Midbrain (tissue), 1 donor: ENCODE measurements around the gene AGBL4.
A peak's percentile ranks its signal among the peaks of the same experiment; 100 is the strongest.

Source experiments
- DNase-seq: peaks from one replicate; lab custom pipeline; 2025; lab: John Stamatoyannopoulos, UW

Gene AGBL4

DNA sequence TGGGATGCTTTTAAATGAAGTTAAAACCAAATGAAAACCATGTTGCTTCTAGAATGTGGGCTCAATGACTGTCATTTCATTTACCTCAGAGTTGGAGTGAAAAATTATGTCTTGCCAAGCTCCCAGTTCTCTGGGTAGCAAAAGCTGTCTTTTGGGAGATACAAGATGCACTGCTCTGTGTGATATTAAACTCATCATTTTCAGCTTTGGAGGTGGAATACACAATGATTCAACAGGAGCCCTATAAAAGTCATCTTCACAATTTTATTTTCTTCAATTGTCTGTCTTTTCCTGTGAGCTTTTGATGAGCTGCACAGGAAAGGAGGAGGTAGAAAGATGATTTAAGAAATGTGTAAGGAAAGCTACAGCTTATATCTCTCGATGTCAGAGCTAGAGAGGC, 1431.4 kb downstream of the AGBL4 start:
- DNase-seq: no peak

DNA sequence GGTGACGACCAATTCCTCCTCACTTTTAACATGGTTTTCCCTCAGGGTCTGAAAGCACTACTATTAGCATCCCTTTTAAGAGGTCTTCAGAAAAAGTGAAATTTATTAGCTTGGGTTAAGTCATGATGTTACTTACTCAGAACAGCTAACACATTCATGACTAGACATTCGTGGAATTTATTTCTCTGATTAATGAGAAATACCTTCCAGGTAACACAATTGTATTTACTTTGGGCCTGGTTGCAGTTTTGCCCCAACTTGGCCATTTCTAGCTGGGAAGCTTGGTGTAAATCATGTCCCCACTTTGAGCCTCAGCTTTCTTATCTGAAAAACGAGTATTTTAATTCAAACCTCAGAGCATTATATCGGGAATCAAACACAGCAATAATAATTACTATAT, 1432.6 kb downstream of the AGBL4 start:
- no peak for DNase-seq

DNA sequence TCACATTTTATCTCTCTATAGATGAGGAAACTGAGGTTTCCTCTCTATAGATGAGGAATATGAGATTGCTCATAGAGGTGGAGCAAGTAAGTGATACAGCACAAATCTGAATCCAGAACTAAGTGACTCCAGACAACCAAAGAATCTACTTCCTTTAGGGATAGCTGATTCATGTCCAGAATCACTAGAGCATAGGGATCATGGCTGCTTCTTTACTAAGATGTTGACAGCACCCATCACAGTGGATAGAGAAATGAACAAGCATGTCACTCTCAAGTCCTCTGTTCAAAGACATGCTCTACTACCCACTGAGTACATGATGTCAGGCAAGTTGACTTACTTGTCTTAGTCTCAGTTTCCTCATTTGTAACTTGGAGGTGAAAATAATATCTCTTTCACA, 1435.7 kb downstream of the AGBL4 start:
- DNase-seq: no peak

DNA sequence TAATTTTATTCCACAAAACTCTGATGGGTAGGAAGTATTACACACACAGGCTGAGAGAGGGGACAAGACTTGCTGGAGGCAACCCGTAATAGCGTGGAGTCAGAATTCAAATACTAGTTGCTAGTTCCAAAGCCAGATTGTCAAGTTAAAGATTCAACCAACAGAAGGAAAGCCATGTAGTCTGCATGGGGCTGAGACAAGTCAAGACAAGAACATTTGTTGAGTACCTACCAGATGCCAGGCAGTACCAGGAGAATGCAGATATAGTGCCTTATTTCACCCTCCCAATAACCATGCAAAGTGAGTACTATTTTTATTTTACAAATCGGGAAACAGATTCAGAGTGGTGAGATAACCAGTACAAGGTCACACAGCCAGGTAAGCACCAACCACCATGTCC, 1441.3 kb downstream of the AGBL4 start:
- no peak for DNase-seq

DNA sequence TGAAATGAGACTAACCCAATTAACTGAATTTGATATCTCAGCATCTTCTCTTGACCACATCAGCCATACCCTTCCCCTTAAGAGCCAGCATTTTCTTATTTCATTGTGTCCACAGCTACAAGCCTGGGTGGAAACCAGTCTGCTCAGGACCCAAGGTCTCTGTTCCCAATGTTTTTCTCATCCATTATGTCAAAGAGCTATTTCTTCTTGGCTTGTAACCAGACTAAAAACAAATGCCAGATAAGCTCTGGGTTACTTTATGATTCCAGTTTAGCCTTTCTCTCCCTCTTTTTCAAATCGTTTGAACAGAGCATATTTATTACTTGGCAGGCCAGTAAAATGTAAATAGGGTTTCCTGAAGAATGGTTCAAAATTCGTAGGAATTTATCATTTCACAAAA, 1442.5 kb downstream of the AGBL4 start:
- DNase-seq: no peak

DNA sequence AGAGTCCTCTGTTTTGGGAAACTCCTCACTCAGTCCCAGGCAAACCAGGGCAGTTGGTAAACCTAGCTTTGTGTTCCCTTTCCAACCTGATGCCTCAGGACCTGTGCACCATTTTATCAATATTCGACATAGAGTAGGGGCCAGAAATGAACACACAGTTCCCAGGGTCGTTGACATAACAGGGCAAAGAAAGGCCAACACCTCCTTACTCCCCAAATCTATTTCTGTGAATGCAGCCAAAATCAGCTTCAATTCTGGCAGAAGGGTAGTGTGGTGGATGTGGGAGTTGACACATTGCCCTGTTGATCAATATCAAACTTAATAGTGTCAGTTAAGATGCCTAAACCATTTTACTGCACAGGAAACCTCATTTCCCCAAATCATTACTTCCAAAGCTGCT, 1447.2 kb downstream of the AGBL4 start:
- no peak for DNase-seq

DNA sequence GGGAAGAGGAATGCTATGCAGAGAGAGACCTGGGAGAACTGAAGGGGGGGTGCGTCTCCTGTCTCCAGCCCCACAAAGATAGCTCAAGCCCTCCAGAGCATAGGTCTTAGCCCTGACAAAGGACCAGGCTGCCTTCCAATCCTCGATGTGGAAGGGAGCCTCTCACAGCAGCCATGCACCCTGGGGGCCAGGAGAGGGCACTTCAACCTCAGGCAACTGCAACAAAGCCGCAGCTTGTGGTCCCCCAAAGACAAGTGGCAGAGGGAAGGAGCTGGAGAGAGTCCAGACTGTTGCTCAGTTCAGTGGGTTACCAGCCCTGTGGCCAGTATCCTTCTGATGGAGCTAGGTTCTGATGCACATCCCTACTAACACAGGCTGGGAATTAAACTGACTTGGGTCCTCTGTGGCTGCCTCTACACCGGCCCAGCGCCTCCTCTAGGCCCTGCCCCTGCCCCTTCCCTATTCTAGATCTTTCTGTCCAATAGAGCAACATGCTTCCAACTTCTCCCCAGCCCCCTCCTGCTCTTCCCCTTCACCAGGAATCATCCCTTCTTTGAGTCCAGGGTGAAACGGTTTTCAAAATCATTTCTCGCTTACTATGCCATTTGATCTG, 1451.0 kb downstream of the AGBL4 start:
- DNase-seq: peak; percentile 83

DNA sequence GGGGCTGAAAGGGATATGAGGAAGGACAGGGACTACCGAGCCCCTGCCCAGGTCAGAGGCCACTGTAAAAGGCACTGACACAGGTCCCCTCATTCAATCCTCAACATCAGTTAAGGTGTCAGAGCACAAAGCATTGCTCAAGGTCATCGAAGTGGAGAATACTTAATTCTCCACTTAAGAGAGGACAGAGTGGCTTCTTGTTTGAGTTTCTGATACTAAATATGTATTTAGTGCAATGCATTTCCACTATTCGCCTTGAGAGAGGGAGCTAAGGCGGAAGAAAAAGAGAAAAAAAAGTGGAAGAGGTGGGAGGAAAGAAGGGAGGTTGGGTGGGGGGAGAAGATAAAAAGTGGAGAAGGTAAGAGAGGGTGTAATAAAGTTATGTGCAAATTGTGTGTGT, 1451.6 kb downstream of the AGBL4 start:
- no peak for DNase-seq

DNA sequence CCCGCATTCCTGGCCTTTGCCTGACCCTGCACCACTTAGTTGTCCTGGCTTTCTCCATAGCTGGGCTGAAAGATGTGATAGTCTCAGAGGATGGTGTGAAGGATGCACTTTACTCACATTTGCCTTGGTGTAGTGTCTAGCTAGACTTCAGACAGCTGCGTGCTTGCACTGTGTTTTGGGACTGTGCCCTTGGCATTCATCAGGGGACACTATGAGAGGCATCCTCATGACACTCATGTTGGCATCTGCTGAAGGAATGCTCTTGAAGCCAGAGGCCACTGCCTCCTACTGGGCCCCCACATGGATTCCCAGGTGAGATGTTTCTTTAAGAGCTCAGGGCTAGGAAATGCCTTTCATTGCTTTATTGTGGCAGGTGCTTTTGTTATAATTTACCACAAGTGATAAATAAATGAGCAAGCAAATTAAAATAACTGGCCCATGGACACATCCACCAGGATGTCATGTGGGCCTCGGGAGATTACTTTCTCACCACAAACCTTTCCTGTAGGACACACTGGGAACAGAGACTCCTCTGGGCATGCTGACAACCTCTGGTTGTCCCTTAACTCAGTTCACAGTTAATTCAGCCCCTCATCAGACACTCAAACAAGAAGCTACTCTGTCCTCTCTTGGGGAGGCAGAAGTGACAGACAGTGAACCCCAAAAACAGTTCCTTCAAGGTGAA, 1452.3 kb downstream of the AGBL4 start:
- no peak for DNase-seq

DNA sequence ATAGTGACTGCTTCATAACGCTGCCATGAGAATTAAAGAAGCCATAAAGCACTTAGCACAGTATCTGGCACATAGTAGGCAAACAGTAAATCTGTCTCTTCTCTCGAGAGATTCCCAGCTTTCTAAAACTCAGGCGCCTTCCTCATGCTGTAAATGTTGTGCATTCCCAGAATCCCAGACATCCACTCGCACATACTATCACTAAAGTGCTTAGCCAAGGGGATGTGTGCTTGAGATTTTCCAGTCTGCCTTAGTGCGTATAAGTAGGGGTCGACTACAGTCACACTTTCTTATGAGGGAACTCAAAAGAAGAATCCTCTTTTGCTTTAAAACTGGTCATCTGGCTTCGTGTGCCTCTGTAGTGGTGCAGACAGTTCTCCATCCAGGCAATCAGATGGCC, 1453.2 kb downstream of the AGBL4 start:
- DNase-seq: no peak

DNA sequence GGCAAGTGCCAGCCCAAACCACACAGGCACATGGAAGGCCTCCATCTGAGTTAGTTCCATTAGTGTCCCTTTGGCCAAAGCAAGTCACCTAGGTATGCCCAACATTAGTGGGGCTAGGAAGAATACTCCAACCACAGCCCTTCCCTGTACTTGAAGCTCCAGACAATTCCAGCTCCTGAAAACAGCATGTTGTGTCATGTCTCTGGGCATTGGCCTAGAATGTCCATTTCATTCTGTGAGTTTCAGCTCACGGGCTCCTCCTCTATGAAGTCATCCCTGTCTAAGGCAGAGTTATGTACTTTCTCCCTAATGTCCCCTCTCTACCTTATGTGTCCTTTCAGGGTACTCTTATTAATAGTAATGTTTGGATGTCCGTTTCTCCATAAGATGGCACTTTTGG, 1455.3 kb downstream of the AGBL4 start:
- no peak for DNase-seq

DNA sequence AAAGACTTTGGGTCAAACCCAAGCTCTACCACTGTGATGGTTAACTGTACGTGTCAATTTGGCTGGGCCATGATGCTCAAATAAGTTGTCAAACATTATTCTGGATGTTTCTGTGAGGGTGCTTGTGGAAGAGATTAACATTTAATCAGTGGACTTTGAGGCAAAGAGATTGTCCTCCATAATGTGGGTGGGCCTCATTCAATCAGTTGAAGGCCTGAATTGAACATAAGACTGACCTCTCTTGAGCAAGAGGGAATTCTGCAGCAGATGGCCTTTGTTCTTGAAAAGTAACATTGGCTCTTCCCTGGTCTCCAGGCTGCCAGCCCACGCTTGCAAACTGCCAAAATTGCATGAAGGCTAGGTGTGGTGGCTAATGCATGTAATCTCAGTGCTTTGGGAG, 1457.3 kb downstream of the AGBL4 start:
- DNase-seq: no peak

DNA sequence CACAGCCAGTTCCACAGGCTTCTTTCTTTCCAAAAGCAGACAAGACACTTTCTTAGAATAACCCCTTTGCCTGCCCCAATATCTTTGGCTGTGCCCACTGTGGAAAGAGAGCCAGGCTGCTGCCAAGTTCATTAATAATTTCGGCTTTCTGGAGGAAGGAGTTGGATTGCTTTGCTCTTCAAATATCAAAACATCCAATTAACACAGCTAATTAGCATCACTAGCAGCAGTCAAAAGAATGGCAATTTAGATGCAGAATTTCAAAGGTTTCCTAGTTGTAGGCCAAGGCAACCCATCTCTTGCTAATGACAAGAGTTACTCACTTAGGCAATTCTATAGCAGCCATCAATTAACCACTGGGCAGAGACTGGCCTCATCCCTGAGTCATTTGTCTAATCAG, 1460.7 kb downstream of the AGBL4 start:
- no peak for DNase-seq

DNA sequence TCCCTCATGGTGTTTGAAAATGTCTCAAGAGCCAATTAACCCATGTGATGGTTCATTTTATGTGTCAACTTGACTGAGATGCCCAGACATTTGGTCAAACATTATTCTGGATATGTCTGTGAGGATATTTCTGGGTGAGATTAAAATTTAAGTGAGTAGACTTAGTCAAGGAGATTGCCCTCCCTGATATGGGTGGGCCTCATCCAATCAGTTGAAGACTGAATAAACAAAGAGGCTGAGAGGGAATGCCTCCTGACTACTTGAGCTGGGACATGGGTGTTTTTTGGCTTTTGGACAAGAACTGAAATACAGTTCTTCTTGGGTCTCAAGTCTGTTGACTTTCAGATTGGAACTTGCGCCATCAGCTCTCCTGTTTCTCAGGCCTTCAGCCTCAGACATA, 1462.3 kb downstream of the AGBL4 start:
- DNase-seq: no peak

DNA sequence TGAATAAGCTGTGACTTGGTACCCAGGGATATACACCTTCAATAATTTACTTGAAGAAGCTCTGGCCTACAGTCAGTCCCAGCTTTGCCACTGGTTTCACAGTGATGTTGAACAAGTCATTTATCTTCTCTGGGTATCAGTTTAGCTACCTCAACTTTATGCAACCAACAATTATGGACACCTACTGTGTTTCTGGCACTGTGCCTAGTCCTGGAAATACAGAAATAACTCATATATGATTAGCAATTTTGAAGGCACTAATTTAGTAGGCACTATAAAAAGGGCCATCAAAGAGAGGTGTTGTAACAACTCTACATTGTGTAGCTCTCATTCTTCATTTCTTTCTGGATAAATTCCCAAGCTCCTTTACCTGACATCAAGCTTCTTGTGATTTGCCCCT, 1463.2 kb downstream of the AGBL4 start:
- DNase-seq: no peak

DNA sequence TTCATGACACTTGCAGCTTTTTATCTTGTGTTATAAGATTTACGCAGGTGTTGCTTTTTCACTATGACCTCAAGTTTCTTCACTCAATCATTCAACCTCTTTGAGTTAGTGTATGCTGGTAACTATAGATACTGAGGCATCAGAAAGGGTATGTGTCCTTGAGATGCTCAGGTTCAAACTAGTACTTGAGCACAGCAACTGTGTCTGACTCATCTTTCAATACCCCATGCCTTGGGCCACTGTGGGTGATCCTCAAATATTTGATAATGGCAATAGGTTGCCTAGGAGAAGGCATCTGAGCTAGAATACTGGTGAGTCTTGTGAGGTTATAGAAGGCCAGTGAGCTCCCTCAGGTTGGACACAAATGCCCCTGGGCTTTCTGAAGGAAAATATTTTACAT, 1463.6 kb downstream of the AGBL4 start:
- DNase-seq: no peak

DNA sequence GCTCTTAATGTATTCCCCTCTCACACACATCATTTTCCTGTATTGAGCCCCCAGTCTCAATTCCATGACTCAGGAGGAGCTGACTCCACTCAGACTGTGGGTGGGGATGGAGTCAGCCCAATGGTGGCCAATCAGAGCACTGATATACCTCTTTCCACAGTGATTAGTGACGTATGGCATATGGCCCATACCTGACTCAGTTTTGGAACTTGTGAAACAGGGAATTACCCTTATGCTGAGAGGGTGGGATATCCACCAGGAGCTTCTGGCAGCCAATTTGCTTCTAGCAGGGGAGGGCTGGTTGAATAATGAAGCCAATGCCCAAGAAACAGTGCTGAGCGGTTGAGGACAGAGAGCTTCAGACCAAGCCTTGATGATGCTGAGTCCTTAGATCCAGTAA, 1465.4 kb downstream of the AGBL4 start:
- no peak for DNase-seq

DNA sequence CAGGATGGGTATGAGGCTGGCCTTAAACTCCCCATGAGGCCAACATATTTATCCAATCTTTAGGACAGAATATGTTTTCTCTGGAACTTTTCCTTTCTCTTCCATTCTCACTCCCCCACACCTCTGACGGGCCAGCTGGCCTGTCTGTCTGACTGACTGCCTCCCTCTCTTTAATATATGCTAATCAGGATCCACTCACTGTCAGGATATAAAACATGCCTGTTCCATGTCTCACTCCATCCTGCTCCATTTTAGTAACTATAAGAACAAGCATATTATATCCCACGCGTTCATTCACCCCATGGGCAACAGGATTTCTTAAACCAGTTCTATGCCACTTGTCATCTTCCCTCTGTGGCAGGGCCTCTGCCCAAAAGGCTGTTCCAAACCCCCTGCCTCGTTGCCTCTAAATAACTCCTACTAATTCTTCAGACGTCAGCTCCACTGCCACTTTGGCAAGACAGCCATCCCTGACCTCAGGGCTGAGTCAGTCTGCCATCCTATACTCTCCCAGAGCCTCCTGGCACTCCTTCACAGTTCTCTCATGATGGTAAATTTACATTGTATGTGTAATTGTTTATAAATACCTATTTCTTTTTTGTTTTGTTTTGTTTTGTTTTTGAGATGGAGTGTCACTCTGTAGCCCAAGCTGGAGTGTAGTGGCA, 1467.4 kb downstream of the AGBL4 start:
- DNase-seq: no peak

DNA sequence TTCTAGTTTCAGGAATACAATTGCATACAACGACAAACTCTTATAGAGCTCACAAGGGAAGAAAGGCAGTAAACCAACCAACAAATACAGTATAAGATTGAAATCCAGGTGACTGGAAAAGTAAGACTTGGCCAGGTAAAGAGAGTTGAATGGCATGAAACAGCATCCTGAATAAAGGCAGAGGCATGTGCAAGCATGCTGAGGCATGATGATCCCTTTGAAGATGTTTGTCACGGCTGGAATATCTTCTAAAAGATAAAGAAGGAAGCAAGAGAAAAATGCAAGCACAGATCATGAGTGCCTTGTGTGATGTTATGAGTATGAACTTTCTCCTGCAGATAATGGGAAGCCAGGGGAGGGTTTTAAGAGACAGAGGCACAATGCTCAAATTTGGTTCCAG, 1468.5 kb downstream of the AGBL4 start:
- no peak for DNase-seq

DNA sequence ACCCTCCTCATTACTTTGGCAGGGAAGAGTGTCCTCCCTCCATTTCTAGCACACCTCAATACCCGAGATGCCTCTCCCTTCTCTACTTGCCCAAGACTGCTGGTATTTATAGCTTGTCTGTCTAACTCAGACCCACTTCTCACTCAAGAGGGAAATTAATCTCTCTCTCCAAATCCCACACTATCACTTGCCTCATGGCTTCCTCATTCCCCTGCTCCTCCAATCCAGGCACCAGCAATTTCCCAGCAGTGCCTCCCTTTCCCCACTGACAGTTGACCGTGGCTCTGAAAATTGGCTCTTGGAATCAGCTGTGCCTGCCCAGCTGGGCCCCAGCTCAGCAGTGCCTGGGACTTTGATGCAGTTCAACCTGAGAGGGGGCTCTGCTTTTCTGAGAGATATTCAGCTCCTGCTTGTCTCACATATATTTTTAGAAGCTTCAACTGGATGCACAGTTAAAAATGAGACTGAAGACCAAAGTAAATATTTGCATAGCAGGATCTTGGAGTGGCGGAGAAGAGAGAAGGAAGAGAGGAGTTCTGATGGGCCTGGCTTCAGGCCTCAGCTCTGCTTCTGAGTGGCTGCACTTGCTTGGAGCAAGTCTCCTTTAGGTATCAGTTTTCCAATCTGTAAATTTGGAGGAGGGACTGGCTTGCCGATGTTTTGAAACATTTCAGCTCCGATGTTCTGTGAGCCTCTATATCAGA, 1470.7 kb downstream of the AGBL4 start:
- DNase-seq: no peak

DNA sequence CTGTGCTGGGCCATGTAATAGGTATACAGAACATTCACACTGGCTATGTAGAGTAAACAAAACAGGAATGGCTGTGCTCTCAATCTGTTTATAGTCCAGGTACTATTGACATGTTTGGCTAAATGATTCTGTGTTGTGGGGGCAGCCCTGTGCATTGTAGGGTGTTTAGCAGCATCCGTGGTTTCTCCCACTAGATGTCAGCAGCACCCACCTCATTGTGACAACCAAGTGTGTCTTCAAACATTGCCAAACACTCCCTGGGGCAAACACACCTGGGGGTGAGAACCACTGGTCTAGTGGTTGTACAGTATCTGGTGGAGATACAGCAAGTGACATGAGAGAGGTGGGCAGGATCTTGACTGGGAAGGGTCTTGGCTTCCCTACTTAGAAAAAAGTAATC, 1471.3 kb downstream of the AGBL4 start:
- DNase-seq: no peak

DNA sequence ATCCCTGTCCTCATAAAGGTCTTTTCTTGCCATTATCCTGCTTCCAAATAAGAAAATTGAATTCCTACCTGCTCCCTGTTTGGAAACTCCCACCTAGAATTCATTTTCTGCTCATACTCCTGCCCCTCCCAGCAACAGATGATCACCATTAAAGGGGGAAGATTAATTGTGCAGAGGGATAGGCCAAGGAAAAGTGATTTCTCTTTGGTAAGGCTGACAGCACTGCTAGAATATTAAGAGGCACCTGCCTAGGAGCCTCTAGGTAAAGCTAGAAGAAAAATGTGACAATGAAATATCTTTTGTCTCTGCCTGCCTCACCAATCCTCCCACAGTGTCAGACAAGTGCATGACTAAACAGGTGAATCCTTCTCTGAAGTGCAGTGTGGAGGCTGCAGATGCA, 1474.8 kb downstream of the AGBL4 start:
- no peak for DNase-seq
